SKM-1 (cell line): ENCODE results near the gene MYL7.
"Not testable (repeated sequence)": the region's sequence is repeated elsewhere in the genome, so short reads cannot be mapped to it uniquely, and the experiment has no call there.

Experiments used
- DNase-seq: peaks from one replicate; lab custom pipeline; 2025; ENCODE audit not compliant: unreplicated experiment; lab: John Stamatoyannopoulos, UW

MYL7 gene

GRCh38 chr7:44133295-44133694, 7.8 kb downstream of the MYL7 start:
- DNase-seq, result no peak

GRCh38 chr7:44132039-44132438, 9.1 kb downstream of the MYL7 start:
- no peak for DNase-seq

- DNase-seq, result no peak
Observed at GRCh38 chr7:44131173-44132029, 9.7 kb downstream of the MYL7 start.

- no peak for DNase-seq
Observed at GRCh38 chr7:44128721-44129582, 12.2 kb downstream of the MYL7 start.

- no peak for DNase-seq
Observed at GRCh38 chr7:44127161-44127560, 14.0 kb downstream of the MYL7 start.

- DNase-seq, result not testable (repeated sequence)
Observed at GRCh38 chr7:44126574-44126973, 14.6 kb downstream of the MYL7 start.

GRCh38 chr7:44124822-44125202, 16.3 kb downstream of the MYL7 start:
- no peak for DNase-seq

- DNase-seq, result peak; percentile 83
Observed at GRCh38 chr7:44123190-44124003, 17.7 kb downstream of the MYL7 start, which contains the start of gene POLD2. Gene POLD2 (minus strand): TSS chr7:44123548. CDS start chr7:44122053, 1,495 bp downstream.

- DNase-seq, result no peak
Observed at GRCh38 chr7:44122529-44122928, 18.6 kb downstream of the MYL7 start.

- DNase-seq, result no peak
Observed at GRCh38 chr7:44121761-44122420, 19.2 kb downstream of the MYL7 start.

- DNase-seq, result no peak
Observed at GRCh38 chr7:44120395-44120794, 20.7 kb downstream of the MYL7 start.

GRCh38 chr7:44119829-44120380, 21.2 kb downstream of the MYL7 start:
- no peak for DNase-seq

GRCh38 chr7:44117801-44118429, 23.2 kb downstream of the MYL7 start:
- no peak for DNase-seq

- no peak for DNase-seq
Observed at GRCh38 chr7:44116789-44117666, 24.1 kb downstream of the MYL7 start.

GRCh38 chr7:44116087-44116788, 24.9 kb downstream of the MYL7 start:
- no peak for DNase-seq

- DNase-seq, result no peak
Observed at GRCh38 chr7:44114586-44115310, 26.4 kb downstream of the MYL7 start.

- no peak for DNase-seq
Observed at GRCh38 chr7:44113764-44114354, 27.3 kb downstream of the MYL7 start.
